ENCODE measurements around the gene CDC5L.

CDC5L gene

GRCh38 chr6:44396968-44397367, 9.5 kb downstream of the CDC5L start:
- Histone ChIP-seq H3K9me3 (replicated peaks in 1 of 2; ENCODE audit: control insufficient read depth in 2 of 2, insufficient read depth in 1 of 2, low read depth in 1 of 2, low read length in 2 of 2) (peaks cover 0 to 6% of the 10 kb centered on the region in 2 donors), H3K4me3 (ENCODE audit: low read length in 2 of 2) (no peak overlapping the region), H3K27me3 (ENCODE audit: control insufficient read depth in 3 of 3, insufficient read depth in 3 of 3, low read depth in 1 of 3, low read length in 3 of 3) (no peaks in the 10 kb centered on the region), H2AK5ac (ENCODE audit: low read depth, low read length) (no peak overlapping the region), H3K9ac (ENCODE audit: low read depth, low read length, poor library complexity) (no peak overlapping the region), H3K14ac (ENCODE audit: low read length) (no peak overlapping the region), H3K23ac (ENCODE audit: low read depth, low read length, poor library complexity) (no peak overlapping the region), H2BK12ac (ENCODE audit: low read length) (no peak overlapping the region), H4K8ac (ENCODE audit: low read depth, low read length) (no peak overlapping the region), H3K27ac (replicated peaks; ENCODE audit: low read length) (no peak overlapping the region), H3K4ac (ENCODE audit: low read length) (no peak overlapping the region), H3K18ac (ENCODE audit: low read length) (no peak overlapping the region), H3K4me1 (ENCODE audit: control insufficient read depth in 2 of 2, insufficient read depth in 1 of 2, low read depth in 1 of 2, low read length in 2 of 2) (no peaks in the 10 kb centered on the region), H2BK5ac (ENCODE audit: low read length) (no peak overlapping the region), H4K91ac (ENCODE audit: low read depth, low read length, poor library complexity) (no peak overlapping the region), H3K36me3 (replicated peaks in 1 of 2; ENCODE audit: control insufficient read depth in 2 of 2, insufficient read depth in 2 of 2, low read length in 2 of 2) (peaks cover 41 to 92% of the 10 kb centered on the region in 2 donors), H2BK15ac (ENCODE audit: low read length) (no peak overlapping the region), H2BK120ac (ENCODE audit: low read depth, low read length) (no peak overlapping the region), H3K79me1 (ENCODE audit: low read depth, low read length) (peaks cover 6% of the 10 kb centered on the region), H3K4me2 (ENCODE audit: insufficient read depth, low read length, poor library complexity, severe bottlenecking) (no peak overlapping the region), H2AFZ (ENCODE audit: low read length) (no peak overlapping the region)
- DNase-seq (ENCODE audit: low spot score), result no peak
- WGBS, 2 donors (ENCODE audit: extremely low coverage in 2 of 2, insufficient read length in 2 of 2, insufficient replicate concordance in 1 of 2), result no CpG with 5 or more reads among the region's 3 CpGs

GRCh38 chr6:44397424-44398164, 10.1 kb downstream of the CDC5L start:
- no peak overlapping the region for H2BK12ac ChIP-seq (ENCODE audit: low read length)
- peaks cover 41 to 91% of the 10 kb centered on the region in 2 donors for H3K36me3 ChIP-seq (replicated peaks in 1 of 2; ENCODE audit: control insufficient read depth in 2 of 2, insufficient read depth in 2 of 2, low read length in 2 of 2)
- H3K4ac ChIP-seq (ENCODE audit: low read length), result no peak overlapping the region
- no peak overlapping the region for H4K91ac ChIP-seq (ENCODE audit: low read depth, low read length, poor library complexity)
- H3K4me3 ChIP-seq (ENCODE audit: low read length in 2 of 2), result no peak overlapping the region
- H3K9ac ChIP-seq (ENCODE audit: low read depth, low read length, poor library complexity), result no peak overlapping the region
- no peak overlapping the region for H3K14ac ChIP-seq (ENCODE audit: low read length)
- H3K9me3 ChIP-seq (replicated peaks in 1 of 2; ENCODE audit: control insufficient read depth in 2 of 2, insufficient read depth in 1 of 2, low read depth in 1 of 2, low read length in 2 of 2), result peaks cover 0 to 11% of the 10 kb centered on the region in 2 donors
- no peak overlapping the region for H2AK5ac ChIP-seq (ENCODE audit: low read depth, low read length)
- H4K8ac ChIP-seq (ENCODE audit: low read depth, low read length), result no peak overlapping the region
- peaks cover 6% of the 10 kb centered on the region for H3K79me1 ChIP-seq (ENCODE audit: low read depth, low read length)
- no peak overlapping the region for H3K18ac ChIP-seq (ENCODE audit: low read length)
- no peaks in the 10 kb centered on the region for H3K4me1 ChIP-seq (ENCODE audit: control insufficient read depth in 2 of 2, insufficient read depth in 1 of 2, low read depth in 1 of 2, low read length in 2 of 2)
- H2BK5ac ChIP-seq (ENCODE audit: low read length), result no peak overlapping the region
- no peak overlapping the region for H2BK15ac ChIP-seq (ENCODE audit: low read length)
- WGBS, 2 donors (ENCODE audit: extremely low coverage in 2 of 2, insufficient read length in 2 of 2, insufficient replicate concordance in 1 of 2), result no CpG with 5 or more reads among the region's 1 CpG
- H3K23ac ChIP-seq (ENCODE audit: low read depth, low read length, poor library complexity), result no peak overlapping the region
- no peak overlapping the region for H2AFZ ChIP-seq (ENCODE audit: low read length)
- no peak overlapping the region for H3K4me2 ChIP-seq (ENCODE audit: insufficient read depth, low read length, poor library complexity, severe bottlenecking)
- no peak overlapping the region for H2BK120ac ChIP-seq (ENCODE audit: low read depth, low read length)
- DNase-seq (ENCODE audit: low spot score), result no peak
- no peak overlapping the region for H3K27ac ChIP-seq (replicated peaks; ENCODE audit: low read length)
- H3K27me3 ChIP-seq (ENCODE audit: control insufficient read depth in 3 of 3, insufficient read depth in 3 of 3, low read depth in 1 of 3, low read length in 3 of 3), result no peaks in the 10 kb centered on the region

GRCh38 chr6:44399991-44400390, 12.5 kb downstream of the CDC5L start:
- Histone ChIP-seq H4K91ac (ENCODE audit: low read depth, low read length, poor library complexity) (no peak overlapping the region), H3K4me3 (ENCODE audit: low read length in 2 of 2) (no peak overlapping the region), H2AK5ac (ENCODE audit: low read depth, low read length) (no peak overlapping the region), H2BK5ac (ENCODE audit: low read length) (no peak overlapping the region), H3K27me3 (ENCODE audit: control insufficient read depth in 3 of 3, insufficient read depth in 3 of 3, low read depth in 1 of 3, low read length in 3 of 3) (no peaks in the 10 kb centered on the region), H3K4me2 (ENCODE audit: insufficient read depth, low read length, poor library complexity, severe bottlenecking) (no peak overlapping the region), H3K4ac (ENCODE audit: low read length) (no peak overlapping the region), H3K36me3 (replicated peaks in 1 of 2; ENCODE audit: control insufficient read depth in 2 of 2, insufficient read depth in 2 of 2, low read length in 2 of 2) (peaks cover 32 to 91% of the 10 kb centered on the region in 2 donors), H3K27ac (replicated peaks; ENCODE audit: low read length) (no peak overlapping the region), H4K8ac (ENCODE audit: low read depth, low read length) (no peak overlapping the region), H3K14ac (ENCODE audit: low read length) (no peak overlapping the region), H2AFZ (ENCODE audit: low read length) (no peak overlapping the region), H3K79me1 (ENCODE audit: low read depth, low read length) (peaks cover 6% of the 10 kb centered on the region), H2BK12ac (ENCODE audit: low read length) (no peak overlapping the region), H3K9ac (ENCODE audit: low read depth, low read length, poor library complexity) (no peak overlapping the region), H3K18ac (ENCODE audit: low read length) (no peak overlapping the region), H3K4me1 (ENCODE audit: control insufficient read depth in 2 of 2, insufficient read depth in 1 of 2, low read depth in 1 of 2, low read length in 2 of 2) (no peaks in the 10 kb centered on the region), H3K23ac (ENCODE audit: low read depth, low read length, poor library complexity) (no peak overlapping the region), H2BK120ac (ENCODE audit: low read depth, low read length) (no peak overlapping the region), H2BK15ac (ENCODE audit: low read length) (no peak overlapping the region), H3K9me3 (replicated peaks in 1 of 2; ENCODE audit: control insufficient read depth in 2 of 2, insufficient read depth in 1 of 2, low read depth in 1 of 2, low read length in 2 of 2) (peaks cover 0 to 22% of the 10 kb centered on the region in 2 donors)
- WGBS, 2 donors (ENCODE audit: extremely low coverage in 2 of 2, insufficient read length in 2 of 2, insufficient replicate concordance in 1 of 2), result no CpG with 5 or more reads among the region's 2 CpGs
- no peak for DNase-seq (ENCODE audit: low spot score)

GRCh38 chr6:44400572-44400971, 13.1 kb downstream of the CDC5L start:
- H2AK5ac ChIP-seq (ENCODE audit: low read depth, low read length), result no peak overlapping the region
- no peak overlapping the region for H3K4ac ChIP-seq (ENCODE audit: low read length)
- no peak overlapping the region for H4K91ac ChIP-seq (ENCODE audit: low read depth, low read length, poor library complexity)
- peaks cover 30 to 91% of the 10 kb centered on the region in 2 donors for H3K36me3 ChIP-seq (replicated peaks in 1 of 2; ENCODE audit: control insufficient read depth in 2 of 2, insufficient read depth in 2 of 2, low read length in 2 of 2)
- no CpG with 5 or more reads among the region's 2 CpGs for WGBS, 2 donors (ENCODE audit: extremely low coverage in 2 of 2, insufficient read length in 2 of 2, insufficient replicate concordance in 1 of 2)
- H3K79me1 ChIP-seq (ENCODE audit: low read depth, low read length), result peaks cover 6% of the 10 kb centered on the region
- H2BK5ac ChIP-seq (ENCODE audit: low read length), result no peak overlapping the region
- no peak overlapping the region for H3K18ac ChIP-seq (ENCODE audit: low read length)
- no peak overlapping the region for H2BK12ac ChIP-seq (ENCODE audit: low read length)
- H3K9ac ChIP-seq (ENCODE audit: low read depth, low read length, poor library complexity), result no peak overlapping the region
- no peak overlapping the region for H2BK120ac ChIP-seq (ENCODE audit: low read depth, low read length)
- no peak overlapping the region for H2BK15ac ChIP-seq (ENCODE audit: low read length)
- H2AFZ ChIP-seq (ENCODE audit: low read length), result no peak overlapping the region
- H4K8ac ChIP-seq (ENCODE audit: low read depth, low read length), result no peak overlapping the region
- no peak overlapping the region for H3K23ac ChIP-seq (ENCODE audit: low read depth, low read length, poor library complexity)
- DNase-seq (ENCODE audit: low spot score), result no peak
- H3K9me3 ChIP-seq (replicated peaks in 1 of 2; ENCODE audit: control insufficient read depth in 2 of 2, insufficient read depth in 1 of 2, low read depth in 1 of 2, low read length in 2 of 2), result peaks cover 0 to 22% of the 10 kb centered on the region in 2 donors
- no peaks in the 10 kb centered on the region for H3K27me3 ChIP-seq (ENCODE audit: control insufficient read depth in 3 of 3, insufficient read depth in 3 of 3, low read depth in 1 of 3, low read length in 3 of 3)
- no peak overlapping the region for H3K14ac ChIP-seq (ENCODE audit: low read length)
- H3K4me1 ChIP-seq (ENCODE audit: control insufficient read depth in 2 of 2, insufficient read depth in 1 of 2, low read depth in 1 of 2, low read length in 2 of 2), result no peaks in the 10 kb centered on the region
- H3K4me3 ChIP-seq (ENCODE audit: low read length in 2 of 2), result no peak overlapping the region
- H3K27ac ChIP-seq (replicated peaks; ENCODE audit: low read length), result no peak overlapping the region
- H3K4me2 ChIP-seq (ENCODE audit: insufficient read depth, low read length, poor library complexity, severe bottlenecking), result no peak overlapping the region

All from neuronal stem cell (in vitro differentiated cells).